Natural killer cell (primary cell): ENCODE data around the gene PCIF1. TPM values are rescaled to one million over a fixed set of nuclear protein-coding genes. Genes with fewer than 3 reads are reported as not detected.

Experiments used
- ATAC-seq, 3 donors: fragments of 150-1000 bp in 2 of 3; fragments of 200-7000 bp in 1 of 3; cut with Tn5 transposase; 1 replicate in 1 of 3; 2 replicates in 2 of 3; pipeline ENCODE4 v1.10.0; 2021; ENCODE audit warnings: mild to moderate bottlenecking in 2 of 3, moderate library complexity in 2 of 3
- DNase-seq, 2 donors: peaks; one replicate each; pipeline versions ENCODE4 v3.0.0 to v3.0.0-alpha.2; 2013 to 2021; ENCODE audit warnings: mixed read lengths in 1 of 2
- H3K27ac ChIP-seq: one replicate; pipeline ENCODE4 v1.5.1; 2013; ENCODE audit warnings: mild to moderate bottlenecking, low read length
- H3K27me3 ChIP-seq: one replicate; pipeline ENCODE4 v1.6.1; 2013; ENCODE audit warnings: low read length; ENCODE audit not compliant: control insufficient read depth, insufficient read depth
- H3K36me3 ChIP-seq: one replicate; pipeline ENCODE4 v1.6.1; 2013; ENCODE audit warnings: low read length; ENCODE audit not compliant: control insufficient read depth, insufficient read depth
- H3K4me1 ChIP-seq: one replicate; pipeline ENCODE4 v1.6.1; 2013; ENCODE audit warnings: low read length; ENCODE audit not compliant: control insufficient read depth, insufficient read depth
- H3K4me3 ChIP-seq: one replicate; pipeline ENCODE4 v1.5.1; 2013; ENCODE audit warnings: low read length
- H3K9me3 ChIP-seq: one replicate; pipeline ENCODE4 v1.6.1; 2013; ENCODE audit warnings: low read length; ENCODE audit not compliant: control insufficient read depth, insufficient read depth
- H3K27ac Mint-ChIP-seq, 2 donors: one replicate each; pipeline ENCODE4 v1.8.0; 2022; ENCODE audit warnings: mild to moderate bottlenecking in 2 of 2, mixed read lengths in 2 of 2, moderate library complexity in 1 of 2
- H3K27me3 Mint-ChIP-seq, 2 donors: one replicate each; pipeline ENCODE4 v1.8.0; 2022; ENCODE audit warnings: low read depth in 2 of 2, mixed read lengths in 2 of 2
- H3K36me3 Mint-ChIP-seq: one replicate; pipeline ENCODE4 v1.8.0; 2022; ENCODE audit warnings: mixed read lengths
- H3K4me1 Mint-ChIP-seq, 2 donors: one replicate each; pipeline ENCODE4 v1.8.0; 2022; ENCODE audit warnings: mixed read lengths in 2 of 2
- H3K4me3 Mint-ChIP-seq: one replicate; pipeline ENCODE4 v1.8.0; 2022; ENCODE audit warnings: mild to moderate bottlenecking, moderate library complexity, mixed read lengths
- H3K9me3 Mint-ChIP-seq, 2 donors: one replicate each; pipeline ENCODE4 v1.8.0; 2022; ENCODE audit warnings: mixed read lengths in 2 of 2
- WGBS: methylation state at CpG from one replicate; pipeline ENCODE4 v1.1.7; 2013; ENCODE audit warnings: missing lambda C conversion rate; ENCODE audit not compliant: insufficient coverage; 5-methylcytosine and 5-hydroxymethylcytosine counted together
- intact Hi-C: fragments of 100-400 bp; cut with micrococcal nuclease; formaldehyde crosslinking; loops from one replicate; pipeline ENCODE4 v1.14.2; 2022
- total RNA-seq, 4 donors: library from RNA; stranded (reverse); fragments of 120-200 nt in 1 of 4; gene quantifications; one replicate each; pipeline versions ENCODE4 v1.2.3 to v1.2.4, GENCODE V29; 2013 to 2022
- TF ChIP-seq, protein P1 (sequence below): fragments of 200-600 bp; IDR thresholded peaks from one replicate; pipeline ENCODE4 v1.8.0; 2022; ENCODE audit warnings: antibody characterized with exemption

PCIF1 gene
- total RNA-seq, 3 donors from 2014 or later (not counting 1 experiment from before 2014, with no cell fraction given) = 72.0 to 85.1 (median 73.3) TPM

DNA sequence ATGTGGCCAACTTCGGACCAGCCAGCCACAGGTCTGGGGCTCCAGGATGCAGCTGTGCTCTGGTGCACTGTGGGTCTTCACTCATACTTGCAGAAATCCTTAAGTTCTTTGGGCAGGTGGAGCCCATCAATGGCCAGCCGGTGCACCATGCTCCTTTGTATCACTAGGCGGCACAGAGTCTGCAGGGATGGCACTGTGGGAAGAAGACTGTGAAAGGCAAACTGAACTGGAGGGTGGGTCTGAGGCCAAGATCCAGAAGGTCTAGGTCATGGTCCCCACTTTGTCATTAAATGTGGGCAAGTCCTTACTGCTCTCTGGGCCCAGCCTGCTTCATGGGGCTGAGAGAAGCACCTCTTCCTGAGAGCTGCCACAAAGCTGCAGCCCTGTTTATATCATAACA lies 45.8 kb upstream of the PCIF1 start:
- H3K27ac ChIP-seq = no peak overlapping the region
- peak overlapping the region; percentile 52 for H3K4me3 Mint-ChIP-seq
- no peaks in the 10 kb centered on the region for H3K27me3 Mint-ChIP-seq
- no peaks in the 10 kb centered on the region for H3K36me3 Mint-ChIP-seq
- no peak overlapping the region for H3K27ac Mint-ChIP-seq
- no peak for DNase-seq
- H3K4me1 ChIP-seq = peaks cover 35% of the 10 kb centered on the region
- H3K36me3 ChIP-seq = no peaks in the 10 kb centered on the region
- H3K27me3 ChIP-seq = no peaks in the 10 kb centered on the region
- TF ChIP-seq, protein P1, sequence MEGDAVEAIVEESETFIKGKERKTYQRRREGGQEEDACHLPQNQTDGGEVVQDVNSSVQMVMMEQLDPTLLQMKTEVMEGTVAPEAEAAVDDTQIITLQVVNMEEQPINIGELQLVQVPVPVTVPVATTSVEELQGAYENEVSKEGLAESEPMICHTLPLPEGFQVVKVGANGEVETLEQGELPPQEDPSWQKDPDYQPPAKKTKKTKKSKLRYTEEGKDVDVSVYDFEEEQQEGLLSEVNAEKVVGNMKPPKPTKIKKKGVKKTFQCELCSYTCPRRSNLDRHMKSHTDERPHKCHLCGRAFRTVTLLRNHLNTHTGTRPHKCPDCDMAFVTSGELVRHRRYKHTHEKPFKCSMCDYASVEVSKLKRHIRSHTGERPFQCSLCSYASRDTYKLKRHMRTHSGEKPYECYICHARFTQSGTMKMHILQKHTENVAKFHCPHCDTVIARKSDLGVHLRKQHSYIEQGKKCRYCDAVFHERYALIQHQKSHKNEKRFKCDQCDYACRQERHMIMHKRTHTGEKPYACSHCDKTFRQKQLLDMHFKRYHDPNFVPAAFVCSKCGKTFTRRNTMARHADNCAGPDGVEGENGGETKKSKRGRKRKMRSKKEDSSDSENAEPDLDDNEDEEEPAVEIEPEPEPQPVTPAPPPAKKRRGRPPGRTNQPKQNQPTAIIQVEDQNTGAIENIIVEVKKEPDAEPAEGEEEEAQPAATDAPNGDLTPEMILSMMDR = no peak
- no peak overlapping the region for H3K4me3 ChIP-seq
- intact Hi-C loops = no loop called here
- 82% methylated on average over 3 of the region's 3 CpGs for WGBS
- no peaks in the 10 kb centered on the region for H3K9me3 Mint-ChIP-seq
- H3K9me3 ChIP-seq = no peaks in the 10 kb centered on the region
- peaks cover 5 to 24% of the 10 kb centered on the region in 2 donors for H3K4me1 Mint-ChIP-seq
- ATAC-seq = no peak

DNA sequence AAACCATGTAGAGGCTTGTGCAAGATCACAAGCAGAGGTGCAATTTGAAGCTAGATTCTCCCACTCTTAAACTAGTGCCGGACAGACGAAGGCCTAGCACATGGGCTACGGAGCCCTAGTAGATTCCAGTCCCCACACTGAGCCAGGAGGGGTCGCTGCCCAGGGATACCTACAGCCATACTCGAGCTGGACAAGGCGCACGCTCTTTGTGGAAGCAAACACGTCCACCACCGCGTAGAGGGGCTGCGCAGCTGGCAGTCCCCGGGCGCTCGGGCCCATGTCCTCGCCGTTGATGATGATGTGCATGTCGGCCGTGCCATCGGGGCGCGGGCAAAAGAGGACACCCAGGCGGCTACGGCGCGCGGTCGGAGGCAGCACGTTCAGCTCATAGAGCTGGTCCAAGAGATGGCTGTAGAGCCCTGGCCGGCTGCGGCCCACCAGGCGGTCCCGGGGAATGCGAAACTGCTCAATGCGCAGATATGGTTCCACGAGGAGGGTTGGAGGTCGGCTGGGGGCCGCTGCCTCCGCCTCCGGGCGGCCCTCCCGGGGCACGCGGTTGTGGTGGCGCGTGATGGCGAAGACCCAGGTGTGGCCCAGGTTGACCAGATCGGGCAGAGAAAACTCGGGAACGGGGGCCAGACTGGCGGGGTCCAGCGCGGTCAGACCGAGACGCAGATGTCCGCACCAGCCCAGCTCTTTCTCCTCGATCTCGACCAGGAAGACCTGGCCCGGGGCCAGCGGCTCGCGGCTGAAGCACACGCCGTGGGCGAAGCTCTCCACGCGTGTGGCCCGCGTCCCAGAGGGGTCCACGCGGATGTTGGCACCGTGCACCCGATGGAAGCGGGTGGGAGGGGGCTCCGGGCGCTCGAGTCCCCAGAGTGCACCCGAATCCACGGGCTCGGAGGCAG lies 44.2 kb upstream of the PCIF1 start:
- Mint-ChIP-seq H3K27ac (peak overlapping the region; percentile 51 to 88), H3K9me3 (no peaks in the 10 kb centered on the region), H3K36me3 (no peaks in the 10 kb centered on the region), H3K27me3 (no peaks in the 10 kb centered on the region), H3K4me3 (peak overlapping the region; percentile 93), H3K4me1 (peaks cover 5 to 24% of the 10 kb centered on the region in 2 donors)
- intact Hi-C loops = loop anchor here (1.0 to 2.0 kb wide), 3 partner anchors 20 to 73 kb away; no protein-coding TSS in a partner anchor
- WGBS = 4% methylated on average over 79 of the region's 79 CpGs
- Histone ChIP-seq H3K4me3 (peak overlapping the region; percentile 68), H3K36me3 (peaks cover 10% of the 10 kb centered on the region), H3K27ac (no peak overlapping the region), H3K4me1 (peaks cover 38% of the 10 kb centered on the region), H3K27me3 (no peaks in the 10 kb centered on the region), H3K9me3 (no peaks in the 10 kb centered on the region)
- DNase-seq (peak; percentile 56 to 69), ATAC-seq (peak; percentile 67 to 75 (median 70))
- TF ChIP-seq, protein P1 = peak; percentile 67

DNA sequence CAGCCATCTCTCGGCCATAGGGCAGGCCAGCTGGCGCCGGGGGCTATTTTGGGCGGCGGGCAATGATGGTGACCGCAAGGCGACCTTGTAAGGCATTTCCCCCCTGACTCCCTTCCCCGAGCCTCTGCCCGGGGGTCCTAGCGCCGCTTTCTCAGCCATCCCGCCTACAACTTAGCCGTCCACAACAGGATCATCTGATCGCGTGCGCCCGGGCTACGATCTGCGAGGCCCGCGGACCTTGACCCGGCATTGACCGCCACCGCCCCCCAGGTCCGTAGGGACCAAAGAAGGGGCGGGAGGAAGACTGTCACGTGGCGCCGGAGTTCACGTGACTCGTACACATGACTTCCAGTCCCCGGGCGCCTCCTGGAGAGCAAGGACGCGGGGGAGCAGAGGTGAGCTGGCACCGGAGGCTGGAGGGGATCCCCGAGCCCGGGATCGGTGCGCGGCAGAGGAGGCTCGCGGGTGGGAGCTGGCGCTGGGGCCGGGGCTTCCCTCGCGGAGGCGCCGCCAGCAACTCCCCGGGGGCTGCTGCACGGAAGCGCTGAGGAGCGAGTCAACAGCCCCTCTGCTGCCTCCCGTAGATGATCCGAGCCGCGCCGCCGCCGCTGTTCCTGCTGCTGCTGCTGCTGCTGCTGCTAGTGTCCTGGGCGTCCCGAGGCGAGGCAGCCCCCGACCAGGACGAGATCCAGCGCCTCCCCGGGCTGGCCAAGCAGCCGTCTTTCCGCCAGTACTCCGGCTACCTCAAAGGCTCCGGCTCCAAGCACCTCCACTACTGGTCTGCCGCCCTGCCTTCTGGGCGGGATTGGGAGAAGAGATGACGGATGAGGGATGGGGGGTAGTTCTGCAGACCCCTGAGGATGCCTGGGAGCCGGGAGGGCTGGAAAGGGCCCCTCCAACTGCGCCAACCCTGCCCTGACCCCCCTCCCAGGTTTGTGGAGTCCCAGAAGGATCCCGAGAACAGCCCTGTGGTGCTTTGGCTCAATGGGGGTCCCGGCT lies 43.2 kb upstream of the PCIF1 start, which contains the start of the genes CTSA and NEURL2:
Gene CTSA, plus strand, starts transcription at position 351 of the 999 bp plus-strand sequence. Its CDS starts 234 bp downstream, at position 585.
Gene NEURL2, minus strand, starts transcription at position 224 of the 999 bp plus-strand sequence. Its CDS starts 217 bp downstream, at position 7.
- peak within 1 kb of the TSS; percentile 93 for H3K4me3 Mint-ChIP-seq
- DNase-seq (peak; percentile 78 to 90), ATAC-seq (peak; percentile 73 to 87 (median 86))
- Histone ChIP-seq H3K9me3 (no peaks in the 10 kb centered on the region), H3K27me3 (no peaks in the 10 kb centered on the region), H3K27ac (peak within 1 kb of the TSS; percentile 32), H3K4me3 (peak within 1 kb of the TSS; percentile 68), H3K36me3 (peaks cover 11% of the 10 kb centered on the region), H3K4me1 (peaks cover 38% of the 10 kb centered on the region)
- H3K4me1 Mint-ChIP-seq = peaks cover 5 to 24% of the 10 kb centered on the region in 2 donors
- intact Hi-C loops = loop anchor here (1.0 to 2.0 kb wide), 4 partner anchors 20 to 72 kb away; partner anchors contain the start of gene PCIF1
- WGBS = under 1% methylated on average over 78 of the region's 78 CpGs
- TF ChIP-seq, protein P1 = no peak
- H3K27me3 Mint-ChIP-seq = no peaks in the 10 kb centered on the region
- no peaks in the 10 kb centered on the region for H3K9me3 Mint-ChIP-seq
- no peaks in the 10 kb centered on the region for H3K36me3 Mint-ChIP-seq
- peak within 1 kb of the TSS; percentile 58 to 88 for H3K27ac Mint-ChIP-seq
